GF-D8 (cell line): Measurements from ENCODE around the gene INF2.

Experiments used
- DNase-seq: peaks from one replicate; lab custom pipeline; 2025; lab: John Stamatoyannopoulos, UW

INF2 gene

GRCh38 chr14:104751539-104752422 lies 62.4 kb downstream of the INF2 start:
- no peak for DNase-seq

- DNase-seq = no peak
Measured at GRCh38 chr14:104752423-104752734, 63.0 kb downstream of the INF2 start.

- DNase-seq = peak; percentile 91
Measured at GRCh38 chr14:104752735-104753527, 63.5 kb downstream of the INF2 start, which contains the start of gene SIVA1. Gene SIVA1 (plus strand): TSS chr14:104753147. CDS start chr14:104753202, 55 bp downstream.

- no peak for DNase-seq
Measured at GRCh38 chr14:104753528-104754212, 64.3 kb downstream of the INF2 start.

GRCh38 chr14:104754213-104754851 lies 64.9 kb downstream of the INF2 start:
- DNase-seq = no peak

GRCh38 chr14:104755621-104756020 lies 66.2 kb downstream of the INF2 start:
- no peak for DNase-seq

- no peak for DNase-seq
Measured at GRCh38 chr14:104756477-104757237, 67.2 kb downstream of the INF2 start.

GRCh38 chr14:104757238-104757585 lies 67.8 kb downstream of the INF2 start:
- no peak for DNase-seq

GRCh38 chr14:104757681-104758392 lies 68.4 kb downstream of the INF2 start:
- DNase-seq = no peak

- DNase-seq = no peak
Measured at GRCh38 chr14:104758981-104759969, 69.9 kb downstream of the INF2 start.

- no peak for DNase-seq
Measured at GRCh38 chr14:104765517-104765916, 76.1 kb downstream of the INF2 start.

GRCh38 chr14:104766256-104766862 lies 76.9 kb downstream of the INF2 start:
- no peak for DNase-seq

- no peak for DNase-seq
Measured at GRCh38 chr14:104766863-104767633, 77.6 kb downstream of the INF2 start.

- no peak for DNase-seq
Measured at GRCh38 chr14:104767634-104767918, 78.2 kb downstream of the INF2 start.

- DNase-seq = peak; percentile 9
Measured at GRCh38 chr14:104768437-104769323, 79.3 kb downstream of the INF2 start.

- DNase-seq = no peak
Measured at GRCh38 chr14:104769324-104770071, 80.1 kb downstream of the INF2 start.
